PFSK-1 (cell line): ENCODE measurements around the gene SLAMF9.

Experiments used
- FOXP2 ChIP-seq: optimal IDR thresholded peaks from 2 replicates; pipeline ENCODE3; 2011; ENCODE audit warnings: borderline replicate concordance, control low read depth, inconsistent platforms; ENCODE audit not compliant: insufficient read depth; ENCODE audit errors: extremely low read length, extremely low read depth
- POLR2AphosphoS5 ChIP-seq: IDR thresholded peaks from 2 replicates; pipeline ENCODE4 v1.6.1; 2012; ENCODE audit warnings: low read depth, mild to moderate bottlenecking, control low read depth, low read length, moderate library complexity
- REST ChIP-seq, 2 experiments: IDR thresholded peaks; 2 replicates each; pipeline versions ENCODE4 v1.6.1 to v1.8.0; 2011 to 2012; ENCODE audit warnings: low read depth in 2 of 2, low read length in 2 of 2, control low read depth in 1 of 2, inconsistent platforms in 1 of 2, mild to moderate bottlenecking in 1 of 2, moderate library complexity in 1 of 2; ENCODE audit not compliant: insufficient read depth in 1 of 2
- SIN3A ChIP-seq: IDR thresholded peaks from 2 replicates; pipeline ENCODE4 v1.6.1; 2012; ENCODE audit warnings: mild to moderate bottlenecking, low read length, moderate library complexity, borderline replicate concordance; ENCODE audit not compliant: insufficient read depth
- TAF1 ChIP-seq: IDR thresholded peaks from 2 replicates; pipeline ENCODE4 v1.6.1; 2012; ENCODE audit warnings: low read length, control low read depth, borderline replicate concordance; ENCODE audit not compliant: insufficient read depth

DNA sequence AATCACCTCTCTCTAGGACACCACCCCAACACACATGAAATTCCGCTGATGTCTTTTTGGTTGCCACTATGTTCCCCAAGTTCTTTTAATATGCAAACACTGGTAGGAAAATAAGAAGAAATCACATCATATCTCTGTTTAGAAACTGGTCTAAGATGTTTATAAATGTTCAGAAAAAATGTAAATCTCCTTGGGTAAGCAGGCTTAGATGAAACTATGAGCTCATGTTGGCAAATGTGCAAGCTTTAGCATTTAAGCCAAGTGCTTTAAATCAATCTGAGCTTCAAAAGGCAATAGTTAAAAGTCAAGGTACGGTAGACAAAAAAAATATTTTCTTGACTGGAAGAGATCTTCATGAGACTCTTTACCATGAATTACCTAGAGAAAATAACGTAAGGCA, 25.2 kb upstream of the SLAMF9 start:
- TF ChIP-seq POLR2AphosphoS5 (no peak), TAF1 (no peak), REST (IDR thresholded peaks at IDR 0.05; ENCODE audit: insufficient read depth in 1 of 2, low read depth in 2 of 2, low read length in 2 of 2) (no peak), SIN3A (no peak), FOXP2 (no peak)
